Hindlimb muscle (tissue), 1 donor: ENCODE data around the gene AOC1. TPM values are rescaled to one million over a fixed set of nuclear protein-coding genes. Genes with fewer than 3 reads are reported as not detected.
"Not testable (repeated sequence)": the region's sequence is repeated elsewhere in the genome, so short reads cannot be mapped to it uniquely, and the experiment has no call there.

ENCODE experiments used
- DNase-seq: peaks from one replicate; pipeline ENCODE4 v3.0.0-alpha.2; 2013
- polyA plus RNA-seq: library from polyadenylated mRNA; unstranded; fragments of 120-200 nt; gene quantifications from one replicate; pipeline ENCODE4 v1.2.1, GENCODE V29; 2013; ENCODE audit not compliant: insufficient read length

The AOC1 gene
- 0.08 TPM for polyA plus RNA-seq

GRCh38 chr7:150852371-150852905 is at the start of gene AOC1:
Gene AOC1 (plus strand): TSS chr7:150852517. CDS start chr7:150856471, 3,954 bp downstream.
- DNase-seq = no peak

- no peak for DNase-seq
Observed at GRCh38 chr7:150803161-150803860, 49.0 kb upstream of the AOC1 start.

- DNase-seq = no peak
Observed at GRCh38 chr7:150804802-150805201, 47.5 kb upstream of the AOC1 start.

GRCh38 chr7:150805864-150806263 is 46.5 kb upstream of the AOC1 start:
- no peak for DNase-seq

GRCh38 chr7:150806454-150806853 is 45.9 kb upstream of the AOC1 start:
- DNase-seq = no peak

- no peak for DNase-seq
Observed at GRCh38 chr7:150806863-150807262, 45.5 kb upstream of the AOC1 start.

- DNase-seq = not testable (repeated sequence)
Observed at GRCh38 chr7:150807616-150808438, 44.5 kb upstream of the AOC1 start.

GRCh38 chr7:150814328-150815001 is 37.9 kb upstream of the AOC1 start:
- DNase-seq = no peak

GRCh38 chr7:150818971-150819370 is 33.3 kb upstream of the AOC1 start:
- DNase-seq = no peak

GRCh38 chr7:150820148-150820547 is 32.2 kb upstream of the AOC1 start:
- DNase-seq = no peak

GRCh38 chr7:150820578-150821198 is 31.6 kb upstream of the AOC1 start:
- DNase-seq = no peak

- DNase-seq = no peak
Observed at GRCh38 chr7:150823043-150823442, 29.3 kb upstream of the AOC1 start.

GRCh38 chr7:150823484-150824126 is 28.7 kb upstream of the AOC1 start:
- no peak for DNase-seq

GRCh38 chr7:150824379-150825177 is 27.7 kb upstream of the AOC1 start:
- DNase-seq = no peak

- no peak for DNase-seq
Observed at GRCh38 chr7:150826061-150826849, 26.1 kb upstream of the AOC1 start.

- no peak for DNase-seq
Observed at GRCh38 chr7:150828384-150828783, 23.9 kb upstream of the AOC1 start.

GRCh38 chr7:150829426-150829825 is 22.9 kb upstream of the AOC1 start:
- no peak for DNase-seq

GRCh38 chr7:150830937-150831336 is 21.4 kb upstream of the AOC1 start:
- no peak for DNase-seq

- no peak for DNase-seq
Observed at GRCh38 chr7:150831851-150832250, 20.5 kb upstream of the AOC1 start.

- no peak for DNase-seq
Observed at GRCh38 chr7:150835019-150835418, 17.3 kb upstream of the AOC1 start.
